H9 (cell line): ENCODE data around the gene ETFDH. TPM values are rescaled to one million over a fixed set of nuclear protein-coding genes. Genes with fewer than 3 reads are reported as not detected.

Source experiments
- DNase-seq: peaks from one replicate; pipeline ENCODE4 v3.0.0-alpha.2; 2017
- H2AFZ ChIP-seq: one replicate; pipeline ENCODE4 v1.6.1; 2013; ENCODE audit warnings: mild to moderate bottlenecking, low read length, control low read depth, moderate library complexity
- H2AK5ac ChIP-seq: 2 replicates; pipeline ENCODE4 v1.6.1; 2013; ENCODE audit warnings: low read length, control low read depth, mixed read lengths; ENCODE audit not compliant: insufficient read length
- H2BK120ac ChIP-seq: one replicate; pipeline ENCODE4 v1.6.1; 2013; ENCODE audit warnings: low read depth, mild to moderate bottlenecking, low read length, control low read depth, inconsistent platforms; ENCODE audit not compliant: poor library complexity, severe bottlenecking
- H2BK12ac ChIP-seq: 2 replicates; pipeline ENCODE4 v1.6.1; 2013; ENCODE audit warnings: low read length, control low read depth, mixed read lengths, low read depth; ENCODE audit not compliant: insufficient read length
- H2BK15ac ChIP-seq: 2 replicates; pipeline ENCODE4 v1.6.1; 2013; ENCODE audit warnings: low read depth, low read length, control low read depth
- H2BK20ac ChIP-seq: one replicate; pipeline ENCODE4 v1.6.1; 2013; ENCODE audit warnings: low read depth, mild to moderate bottlenecking, low read length, control low read depth, inconsistent platforms; ENCODE audit not compliant: poor library complexity, severe bottlenecking
- H2BK5ac ChIP-seq: 2 replicates; pipeline ENCODE4 v1.6.1; 2013; ENCODE audit warnings: low read length, control low read depth, mixed read lengths; ENCODE audit not compliant: insufficient read length
- H3K14ac ChIP-seq: 2 replicates; pipeline ENCODE4 v1.6.1; 2013; ENCODE audit warnings: low read length, control low read depth; ENCODE audit not compliant: insufficient read depth
- H3K18ac ChIP-seq: 2 replicates; pipeline ENCODE4 v1.6.1; 2013; ENCODE audit warnings: low read depth, mild to moderate bottlenecking, mixed read lengths, low read length, control low read depth; ENCODE audit not compliant: insufficient read length
- H3K23ac ChIP-seq: 2 replicates; pipeline ENCODE4 v1.6.1; 2013; ENCODE audit warnings: low read length, control low read depth, mixed read lengths, low read depth; ENCODE audit not compliant: insufficient read length
- H3K23me2 ChIP-seq: 2 replicates; pipeline ENCODE4 v1.6.1; 2013; ENCODE audit warnings: low read depth, mild to moderate bottlenecking, mixed read lengths, low read length, control low read depth; ENCODE audit not compliant: insufficient read length, poor library complexity, severe bottlenecking
- H3K27ac ChIP-seq: 2 replicates; pipeline ENCODE4 v1.5.1; 2013; ENCODE audit warnings: low read length, control low read depth, mixed read lengths, low read depth; ENCODE audit not compliant: insufficient read length
- H3K27me3 ChIP-seq: 2 replicates; pipeline ENCODE4 v1.6.1; 2013; ENCODE audit warnings: low read length, control low read depth, inconsistent platforms; ENCODE audit not compliant: insufficient read depth
- H3K4ac ChIP-seq: 2 replicates; pipeline ENCODE4 v1.6.1; 2013; ENCODE audit warnings: low read depth, mild to moderate bottlenecking, control low read depth, inconsistent platforms, low read length, moderate library complexity
- H3K4me1 ChIP-seq: 2 replicates; pipeline ENCODE4 v1.6.1; 2013; ENCODE audit warnings: low read length, control low read depth, inconsistent platforms; ENCODE audit not compliant: insufficient read depth
- H3K4me2 ChIP-seq: 2 replicates; pipeline ENCODE4 v1.6.1; 2013; ENCODE audit warnings: low read length, control low read depth, mixed read lengths; ENCODE audit not compliant: insufficient read length, insufficient read depth
- H3K56ac ChIP-seq: 2 replicates; pipeline ENCODE4 v1.6.1; 2013; ENCODE audit warnings: low read depth, mild to moderate bottlenecking, mixed read lengths, low read length, control low read depth; ENCODE audit not compliant: insufficient read length
- H3K79me1 ChIP-seq: 2 replicates; pipeline ENCODE4 v1.6.1; 2013; ENCODE audit warnings: low read depth, mild to moderate bottlenecking, moderate library complexity, low read length, control low read depth, inconsistent platforms; ENCODE audit not compliant: insufficient read depth, poor library complexity, severe bottlenecking
- H3K79me2 ChIP-seq: 2 replicates; pipeline ENCODE4 v1.6.1; 2013; ENCODE audit warnings: low read length, control low read depth, inconsistent platforms; ENCODE audit not compliant: insufficient read depth
- H3K9ac ChIP-seq: 2 replicates; pipeline ENCODE4 v1.6.1; 2013; ENCODE audit warnings: low read length, control low read depth, mixed read lengths; ENCODE audit not compliant: insufficient read length; ENCODE audit errors: extremely low read depth
- H3K9me3 ChIP-seq: one replicate; pipeline ENCODE4 v1.6.1; 2013; ENCODE audit warnings: low read depth, low read length, inconsistent platforms; ENCODE audit not compliant: control insufficient read depth
- H3T11ph ChIP-seq: one replicate; pipeline ENCODE4 v1.6.1; 2013; ENCODE audit warnings: mild to moderate bottlenecking, low read length, control low read depth, inconsistent platforms
- H4K20me1 ChIP-seq: one replicate; pipeline ENCODE4 v1.6.1; 2013; ENCODE audit not compliant: control insufficient read depth, insufficient read length, insufficient read depth
- H4K5ac ChIP-seq: 2 replicates; pipeline ENCODE4 v1.6.1; 2013; ENCODE audit warnings: low read depth, mild to moderate bottlenecking, mixed read lengths, low read length, control low read depth; ENCODE audit not compliant: insufficient read length
- H4K8ac ChIP-seq: replicated peaks from 2 replicates; pipeline ENCODE4 v1.6.1; 2013; ENCODE audit warnings: low read length, control low read depth, mixed read lengths, low read depth; ENCODE audit not compliant: insufficient read length
- H4K91ac ChIP-seq: 2 replicates; pipeline ENCODE4 v1.6.1; 2013; ENCODE audit warnings: low read depth, mild to moderate bottlenecking, moderate library complexity, mixed read lengths, low read length, control low read depth; ENCODE audit not compliant: insufficient read length
- H3K27ac Mint-ChIP-seq, 3 experiments: 2 replicates in 2 of 3; 3 replicates in 1 of 3; pipeline ENCODE4 v1.8.0; 2020 to 2021; ENCODE audit warnings: mixed read lengths in 3 of 3, mild to moderate bottlenecking in 1 of 3, moderate library complexity in 1 of 3
- H3K27me3 Mint-ChIP-seq: 2 replicates; pipeline ENCODE4 v1.8.0; 2021; ENCODE audit warnings: low read depth, mild to moderate bottlenecking, moderate library complexity, mixed read lengths
- H3K36me3 Mint-ChIP-seq, 3 experiments: 2 replicates in 2 of 3; 3 replicates in 1 of 3; pipeline ENCODE4 v1.8.0; 2020 to 2021; ENCODE audit warnings: low read depth in 3 of 3, mixed read lengths in 3 of 3; ENCODE audit not compliant: insufficient read depth in 1 of 3
- H3K4me1 Mint-ChIP-seq, 2 experiments: 2 replicates each; pipeline ENCODE4 v1.8.0; 2020; ENCODE audit warnings: mixed read lengths in 2 of 2
- H3K4me3 Mint-ChIP-seq, 2 experiments: 2 replicates in 1 of 2; 3 replicates in 1 of 2; pipeline ENCODE4 v1.8.0; 2020 to 2021; ENCODE audit warnings: mild to moderate bottlenecking in 2 of 2, mixed read lengths in 2 of 2, moderate library complexity in 1 of 2
- H3K9me3 Mint-ChIP-seq, 2 experiments: 2 replicates in 1 of 2; 3 replicates in 1 of 2; pipeline ENCODE4 v1.8.0; 2020; ENCODE audit warnings: mild to moderate bottlenecking in 2 of 2, mixed read lengths in 2 of 2, moderate library complexity in 1 of 2
- CTCF ChIP-seq: fragments of 200-600 bp; sonication (generic); conservative IDR thresholded peaks from 3 replicates; pipeline ENCODE4 v1.8.0; 2021; ENCODE audit warnings: antibody characterized with exemption, mild to moderate bottlenecking
- WGBS: extraction: QIAGEN DNeasy Blood & Tissue Kit; methylation state at CpG from one replicate; pipeline ENCODE4 v1.1.7; 2013; ENCODE audit warnings: missing lambda C conversion rate, low lambda C conversion rate, mixed read lengths; ENCODE audit not compliant: insufficient read length; ENCODE audit errors: extremely low coverage; 5-methylcytosine and 5-hydroxymethylcytosine counted together
- total RNA-seq: library from RNA; stranded (reverse); gene quantifications from 2 replicates; pipeline ENCODE4 v1.2.1, GENCODE V29; 2021

Gene ETFDH
- total RNA-seq, 1 experiment from 2014 or later: 12.8 TPM

GRCh38 chr4:158624889-158625478 is 47.1 kb upstream of the ETFDH start:
- Histone ChIP-seq H4K8ac (no peak overlapping the region), H2BK12ac (no peak overlapping the region), H2BK20ac (no peak overlapping the region), H2BK120ac (no peak overlapping the region), H3K79me1 (no peaks in the 10 kb centered on the region), H3K4me1 (no peaks in the 10 kb centered on the region; the same call in 1 of the 2 replicates), H3K56ac (no peak overlapping the region), H2AK5ac (no peak overlapping the region), H3K27me3 (no peaks in the 10 kb centered on the region), H3K23me2 (no peaks in the 10 kb centered on the region), H3K18ac (no peak overlapping the region), H2BK15ac (no peak overlapping the region), H3K9ac (no peak overlapping the region), H3K27ac (no peak overlapping the region), H2AFZ (no peak overlapping the region), H3K4ac (no peak overlapping the region), H3K79me2 (no peaks in the 10 kb centered on the region), H4K91ac (no peak overlapping the region), H2BK5ac (no peak overlapping the region), H3K14ac (no peak overlapping the region), H4K20me1 (no peaks in the 10 kb centered on the region), H3T11ph (no peak overlapping the region), H3K23ac (no peak overlapping the region), H4K5ac (no peak overlapping the region), H3K9me3 (no peaks in the 10 kb centered on the region), H3K4me2 (no peak overlapping the region)
- Mint-ChIP-seq H3K27me3 (no peaks in the 10 kb centered on the region), H3K4me1 (peaks cover 5 to 12% of the 10 kb centered on the region in 2 experiments; a peak in 3 of 4 replicates), H3K36me3 (no peaks in the 10 kb centered on the region), H3K27ac (no peak overlapping the region), H3K4me3 (no peak overlapping the region), H3K9me3 (no peaks in the 10 kb centered on the region)
- TF ChIP-seq CTCF: peak; percentile 84
- no CpG with 5 or more reads among the region's 3 CpGs for WGBS
- peak; percentile 26 for DNase-seq
